PC-9 (cell line): Measurements from ENCODE around the gene UFD1. TPM values are rescaled to one million over a fixed set of nuclear protein-coding genes. Genes with fewer than 3 reads are reported as not detected.

Experiments used
- BruUV-seq: library from RNA; stranded (reverse); fragments of 400-500 nt; replicated peaks from 2 replicates; lab custom pipeline; 2021; lab: Mats Ljungman, UMichigan
- CTCF ChIA-PET: fragments of 300-600 bp; sonication (Branson Sonifier 250); formaldehyde crosslinking; loops from one replicate; lab custom pipeline; 2022; ENCODE audit warnings: antibody characterized with exemption; lab: Charles Lee
- POLR2A ChIA-PET: fragments of 300-600 bp; sonication (Branson Sonifier 250); formaldehyde crosslinking; loops from one replicate; lab custom pipeline; 2022; ENCODE audit warnings: antibody characterized with exemption; ENCODE audit not compliant: unreplicated experiment; lab: Charles Lee
- DNase-seq, 2 experiments: peaks; one replicate each; pipeline versions ENCODE4 v3.0.0 to v3.0.0-alpha.2; 2015 to 2022; ENCODE audit warnings: mixed read lengths in 1 of 2
- H2AFZ ChIP-seq: fragments of 200-600 bp; sonication (generic); 2 replicates; pipeline ENCODE4 v1.8.1; 2017; ENCODE audit warnings: antibody characterized with exemption
- H3F3A ChIP-seq: fragments of 200-600 bp; sonication (generic); 2 replicates; pipeline ENCODE4 v1.8.1; 2017; ENCODE audit warnings: antibody characterized with exemption, mild to moderate bottlenecking, low read depth; ENCODE audit not compliant: insufficient read depth
- H3K27ac ChIP-seq: fragments of 200-600 bp; sonication (generic); 2 replicates; pipeline ENCODE4 v1.6.1; 2016; ENCODE audit warnings: mixed run types
- H3K27me3 ChIP-seq: fragments of 200-600 bp; sonication (generic); 2 replicates; pipeline ENCODE4 v1.6.1; 2016; ENCODE audit warnings: low read depth, mixed run types; ENCODE audit not compliant: insufficient read depth
- H3K36me3 ChIP-seq: fragments of 200-600 bp; sonication (generic); 2 replicates; pipeline ENCODE4 v1.6.1; 2016; ENCODE audit warnings: low read depth, mixed run types
- H3K4me1 ChIP-seq: fragments of 200-600 bp; sonication (generic); replicated peaks from 2 replicates; pipeline ENCODE4 v1.6.1; 2016; ENCODE audit warnings: mixed run types; ENCODE audit not compliant: insufficient read depth
- H3K4me2 ChIP-seq: fragments of 200-600 bp; sonication (generic); 2 replicates; pipeline ENCODE4 v1.6.1; 2017; ENCODE audit warnings: mixed run types
- H3K4me3 ChIP-seq: fragments of 200-600 bp; sonication (generic); 2 replicates; pipeline ENCODE4 v1.6.1; 2016; ENCODE audit warnings: mixed run types
- H3K79me2 ChIP-seq: fragments of 200-600 bp; sonication (generic); 2 replicates; pipeline ENCODE4 v1.6.1; 2017; ENCODE audit warnings: low read depth, mixed run types
- H3K9me2 ChIP-seq: fragments of 200-600 bp; sonication (generic); 2 replicates; pipeline ENCODE4 v1.8.1; 2017; ENCODE audit warnings: mild to moderate bottlenecking; ENCODE audit not compliant: insufficient read depth
- H3K9me3 ChIP-seq: fragments of 200-600 bp; sonication (generic); 2 replicates; pipeline ENCODE4 v1.8.1; 2016; ENCODE audit warnings: low read depth; ENCODE audit not compliant: insufficient read depth
- H4K20me1 ChIP-seq: fragments of 200-600 bp; sonication (generic); 2 replicates; pipeline ENCODE4 v1.8.1; 2017; ENCODE audit not compliant: insufficient read depth
- CTCF ChIP-seq: fragments of 200-600 bp; sonication (generic); conservative IDR thresholded peaks from 2 replicates; pipeline ENCODE4 v1.6.1; 2017; ENCODE audit warnings: mixed run types, antibody characterized with exemption, mild to moderate bottlenecking, moderate library complexity
- EZH2 ChIP-seq: fragments of 200-600 bp; sonication (generic); IDR thresholded peaks from 2 replicates; pipeline ENCODE4 v1.8.0; 2017; ENCODE audit warnings: antibody characterized with exemption, low read depth
- intact Hi-C: fragments of 100-400 bp; cut with micrococcal nuclease; formaldehyde crosslinking; loops from one replicate; pipeline ENCODE4 v1.10.0; 2022; ENCODE audit not compliant: unreplicated experiment
- total RNA-seq: library from RNA; stranded (reverse); gene quantifications from 2 replicates; pipeline ENCODE4 v1.2.3, GENCODE V29; 2021

UFD1 gene
- total RNA-seq, 1 experiment from 2014 or later, result 66.9 TPM

- intact Hi-C loops, result no loop called here
- no TSS peak for BruUV-seq
- no peak overlapping the region for H3K27ac ChIP-seq
- H3K4me2 ChIP-seq, result no peak overlapping the region
- no peak overlapping the region for H3K4me3 ChIP-seq
- H3K36me3 ChIP-seq, result no peaks in the 10 kb centered on the region
- no peak for TF ChIP-seq CTCF
- TF ChIP-seq EZH2, result no peak
- CTCF ChIA-PET, result no interaction called here
- H3K27me3 ChIP-seq, result no peaks in the 10 kb centered on the region
- H4K20me1 ChIP-seq, result 0 out of 2 replicates have a peak, but pooled peaks cover 3% of the 10 kb centered on the region
- H3F3A ChIP-seq, result no peaks in the 10 kb centered on the region
- no peaks in the 10 kb centered on the region for H3K9me2 ChIP-seq
- POLR2A ChIA-PET, result no interaction called here
- no peaks in the 10 kb centered on the region for H3K4me1 ChIP-seq
- no peak for DNase-seq
- H2AFZ ChIP-seq, result no peak overlapping the region
- H3K79me2 ChIP-seq, result no peaks in the 10 kb centered on the region
- H3K9me3 ChIP-seq, result no peaks in the 10 kb centered on the region
These were observed 9.6 kb downstream of the UFD1 start for GRCh38 chr22:19469421-19469820.

GRCh38 chr22:19467912-19468311 lies 11.1 kb downstream of the UFD1 start:
- Histone ChIP-seq H3K4me2 (no peak overlapping the region), H3K4me3 (no peak overlapping the region), H3K27me3 (no peaks in the 10 kb centered on the region), H3K9me3 (no peaks in the 10 kb centered on the region), H3K36me3 (no peaks in the 10 kb centered on the region), H3F3A (no peaks in the 10 kb centered on the region; the same call in 1 of the 2 replicates), H4K20me1 (no peaks in the 10 kb centered on the region), H3K79me2 (no peaks in the 10 kb centered on the region), H2AFZ (no peak overlapping the region), H3K4me1 (no peaks in the 10 kb centered on the region), H3K27ac (no peak overlapping the region), H3K9me2 (no peaks in the 10 kb centered on the region)
- no TSS peak for BruUV-seq
- TF ChIP-seq CTCF, result no peak
- no peak for TF ChIP-seq EZH2
- no peak for DNase-seq
- CTCF ChIA-PET, result no interaction called here
- intact Hi-C loops, result no loop called here
- POLR2A ChIA-PET, result no interaction called here

- no peaks in the 10 kb centered on the region for H3K9me2 ChIP-seq
- no peaks in the 10 kb centered on the region for H3K4me1 ChIP-seq
- no peaks in the 10 kb centered on the region; the same call in 1 of the 2 replicates for H3F3A ChIP-seq
- H2AFZ ChIP-seq, result no peak overlapping the region
- no peaks in the 10 kb centered on the region for H3K36me3 ChIP-seq
- no peaks in the 10 kb centered on the region for H4K20me1 ChIP-seq
- no peak overlapping the region for H3K27ac ChIP-seq
- ChIA-PET CTCF (no interaction called here), POLR2A (no interaction called here)
- no peak for DNase-seq
- BruUV-seq, result no TSS peak
- H3K4me3 ChIP-seq, result no peak overlapping the region
- H3K4me2 ChIP-seq, result no peak overlapping the region
- no peak for TF ChIP-seq CTCF
- TF ChIP-seq EZH2, result no peak
- no peaks in the 10 kb centered on the region for H3K9me3 ChIP-seq
- no peaks in the 10 kb centered on the region for H3K27me3 ChIP-seq
- no peaks in the 10 kb centered on the region for H3K79me2 ChIP-seq
- intact Hi-C loops, result no loop called here
These were observed 11.9 kb downstream of the UFD1 start for GRCh38 chr22:19466848-19467752.
